Osteocyte (in vitro differentiated cells): Measurements from ENCODE around the gene PPA2. TPM values are rescaled to one million over a fixed set of nuclear protein-coding genes. Genes with fewer than 3 reads are reported as not detected.

Experiments
- DNase-seq: peaks from one replicate; pipeline ENCODE4 v3.0.0; 2021; ENCODE audit warnings: mixed read lengths; ENCODE audit not compliant: unreplicated experiment; ENCODE audit errors: extremely low spot score
- H3K27ac Mint-ChIP-seq: one replicate; pipeline ENCODE4 v1.8.0; 2021; ENCODE audit warnings: mild to moderate bottlenecking, mixed read lengths; ENCODE audit not compliant: unreplicated experiment
- H3K27me3 Mint-ChIP-seq: one replicate; pipeline ENCODE4 v1.8.0; 2021; ENCODE audit warnings: mixed read lengths; ENCODE audit not compliant: unreplicated experiment
- H3K36me3 Mint-ChIP-seq: one replicate; pipeline ENCODE4 v1.8.0; 2021; ENCODE audit warnings: mixed read lengths; ENCODE audit not compliant: unreplicated experiment
- H3K4me1 Mint-ChIP-seq: one replicate; pipeline ENCODE4 v1.8.0; 2021; ENCODE audit warnings: mixed read lengths; ENCODE audit not compliant: unreplicated experiment
- H3K4me3 Mint-ChIP-seq: one replicate; pipeline ENCODE4 v1.8.0; 2021; ENCODE audit warnings: mild to moderate bottlenecking, moderate library complexity, mixed read lengths; ENCODE audit not compliant: unreplicated experiment
- H3K9me3 Mint-ChIP-seq: one replicate; pipeline ENCODE4 v1.8.0; 2021; ENCODE audit warnings: mixed read lengths; ENCODE audit not compliant: unreplicated experiment
- CTCF ChIP-seq: fragments of 200-600 bp; sonication (generic); IDR thresholded peaks from 2 replicates; pipeline ENCODE4 v1.5.0; 2021; ENCODE audit warnings: antibody characterized with exemption, mild to moderate bottlenecking, moderate library complexity
- total RNA-seq: library from RNA; stranded (reverse); gene quantifications from 2 replicates; pipeline ENCODE4 v1.2.1, GENCODE V29; 2021

Gene PPA2
- total RNA-seq, 1 donor from 2014 or later = 68.2 TPM

- Mint-ChIP-seq H3K9me3 (peaks cover 11% of the 10 kb centered on the region), H3K4me1 (no peaks in the 10 kb centered on the region), H3K36me3 (peaks cover 58% of the 10 kb centered on the region), H3K27ac (no peak overlapping the region), H3K4me3 (no peak overlapping the region), H3K27me3 (no peaks in the 10 kb centered on the region)
- no peak for TF ChIP-seq CTCF
- no peak for DNase-seq
Measured at GRCh38 chr4:105430811-105431210, 43.1 kb downstream of the PPA2 start.

GRCh38 chr4:105426187-105426897 lies 47.5 kb downstream of the PPA2 start:
- Mint-ChIP-seq H3K4me1 (no peaks in the 10 kb centered on the region), H3K27me3 (no peaks in the 10 kb centered on the region), H3K4me3 (no peak overlapping the region), H3K27ac (no peak overlapping the region), H3K9me3 (peaks cover 10% of the 10 kb centered on the region), H3K36me3 (peaks cover 43% of the 10 kb centered on the region)
- no peak for TF ChIP-seq CTCF
- no peak for DNase-seq

- no peak overlapping the region for H3K27ac Mint-ChIP-seq
- H3K36me3 Mint-ChIP-seq = peaks cover 36% of the 10 kb centered on the region
- H3K4me3 Mint-ChIP-seq = no peak overlapping the region
- H3K27me3 Mint-ChIP-seq = no peaks in the 10 kb centered on the region
- no peak for DNase-seq
- peaks cover 10% of the 10 kb centered on the region for H3K9me3 Mint-ChIP-seq
- H3K4me1 Mint-ChIP-seq = no peaks in the 10 kb centered on the region
- TF ChIP-seq CTCF = no peak
Measured at GRCh38 chr4:105422207-105422920, 51.5 kb downstream of the PPA2 start.

GRCh38 chr4:105417624-105418023 lies 56.2 kb downstream of the PPA2 start:
- Mint-ChIP-seq H3K27me3 (no peaks in the 10 kb centered on the region), H3K36me3 (peaks cover 24% of the 10 kb centered on the region), H3K9me3 (no peaks in the 10 kb centered on the region), H3K4me3 (no peak overlapping the region), H3K27ac (no peak overlapping the region), H3K4me1 (no peaks in the 10 kb centered on the region)
- no peak for TF ChIP-seq CTCF
- DNase-seq = no peak

- Mint-ChIP-seq H3K4me1 (no peaks in the 10 kb centered on the region), H3K4me3 (no peak overlapping the region), H3K36me3 (peaks cover 37% of the 10 kb centered on the region), H3K27ac (no peak overlapping the region), H3K27me3 (no peaks in the 10 kb centered on the region), H3K9me3 (peaks cover 10% of the 10 kb centered on the region)
- no peak for DNase-seq
- TF ChIP-seq CTCF = no peak
Measured at GRCh38 chr4:105415281-105415744, 58.5 kb downstream of the PPA2 start.
